GM12878 (cell line): Measurements from ENCODE around the gene CMSS1. TPM values are rescaled to one million over a fixed set of nuclear protein-coding genes. Genes with fewer than 3 reads are reported as not detected.

Experiments used
- ATAC-seq: fragments of 200-7000 bp; cut with Tn5 transposase; 3 replicates; pipeline ENCODE4 v1.9.1; 2020; ENCODE audit warnings: mild to moderate bottlenecking, moderate library complexity
- BruUV-seq: library from RNA; stranded (reverse); fragments of 400-500 nt; replicated peaks from 2 replicates; lab custom pipeline; 2021; lab: Mats Ljungman, UMichigan
- CTCF ChIA-PET: fragments of 300-600 bp; sonication (Branson Sonifier 250); formaldehyde crosslinking; extraction: SDS; loops from one replicate; lab custom pipeline; 2021; ENCODE audit warnings: inconsistent platforms; lab: Yijun Ruan, JAX
- POLR2A ChIA-PET: fragments of 350-600 bp; formaldehyde crosslinking; extraction: SDS; loops from one replicate; lab custom pipeline; 2021; ENCODE audit warnings: inconsistent platforms; lab: Charles Lee
- RAD21 ChIA-PET: fragments of 300-600 bp; sonication (Branson Sonifier 250); formaldehyde crosslinking; loops from one replicate; lab custom pipeline; 2023; ENCODE audit warnings: antibody characterized with exemption; ENCODE audit not compliant: unreplicated experiment; lab: Charles Lee
- SMC1A ChIA-PET: fragments of 300-600 bp; sonication (Branson Sonifier 250); formaldehyde crosslinking; loops from one replicate; lab custom pipeline; 2023; ENCODE audit not compliant: unreplicated experiment, uncharacterized antibody; lab: Charles Lee
- DNase-seq: peaks from one replicate; pipeline ENCODE4 v3.0.0-alpha.2; 2011; ENCODE audit warnings: low read depth, low spot score
- FAIRE-seq: peaks from 3 replicates; lab custom pipeline; 2011; peaks lifted over from hg19 to GRCh38; lab: Jason Lieb, UNC
- H2AFZ ChIP-seq: 2 replicates; pipeline ENCODE4 v1.6.0; 2011; ENCODE audit warnings: low read depth, low read length, control low read depth; ENCODE audit not compliant: control insufficient read depth
- H3K27ac ChIP-seq: 2 replicates; pipeline ENCODE4 v1.5.1; 2011; ENCODE audit warnings: control low read depth; ENCODE audit not compliant: control insufficient read depth, insufficient read depth
- H3K27me3 ChIP-seq, 2 experiments: replicated peaks in 1 of 2; 2 replicates each; pipeline versions ENCODE4 v1.6.0 to v1.6.1; 2011; ENCODE audit warnings: low read length in 1 of 2; ENCODE audit not compliant: control insufficient read depth in 2 of 2, insufficient read depth in 2 of 2
- H3K36me3 ChIP-seq, 2 experiments: 2 replicates each; pipeline ENCODE4 v1.5.1; 2011; ENCODE audit warnings: low read length in 1 of 2; ENCODE audit not compliant: control insufficient read depth in 2 of 2, insufficient read depth in 2 of 2
- H3K4me1 ChIP-seq: 2 replicates; pipeline ENCODE4 v1.6.1; 2011; ENCODE audit warnings: mild to moderate bottlenecking, low read length, moderate library complexity, mixed read lengths; ENCODE audit not compliant: control insufficient read depth, insufficient read depth
- H3K4me2 ChIP-seq: 2 replicates; pipeline ENCODE4 v1.6.0; 2011; ENCODE audit warnings: control low read depth; ENCODE audit not compliant: control insufficient read depth, insufficient read depth
- H3K4me3 ChIP-seq: fragments of 200-600 bp; sonication (generic); 2 replicates; pipeline ENCODE4 v1.5.1; 2016
- H3K79me2 ChIP-seq: 2 replicates; pipeline ENCODE4 v1.6.0; 2011; ENCODE audit warnings: low read length; ENCODE audit not compliant: control insufficient read depth, insufficient read depth
- H3K9ac ChIP-seq: 2 replicates; pipeline ENCODE4 v1.8.0; 2011; ENCODE audit warnings: low read length, control low read depth, mixed read lengths; ENCODE audit not compliant: control insufficient read depth, insufficient read depth
- H3K9me3 ChIP-seq: replicated peaks from 3 replicates; pipeline ENCODE4 v1.5.1; 2011; ENCODE audit warnings: mild to moderate bottlenecking, low read length; ENCODE audit not compliant: control insufficient read depth, insufficient read depth
- H4K20me1 ChIP-seq: 2 replicates; pipeline ENCODE4 v1.6.0; 2011; ENCODE audit not compliant: control insufficient read depth, insufficient read depth
- BHLHE40 ChIP-seq, 2 experiments: fragments of 450-650 bp in 1 of 2; IDR thresholded peaks; 2 replicates each; pipeline ENCODE4 v1.6.1; 2011 to 2017; ENCODE audit warnings: low read depth in 2 of 2, borderline replicate concordance in 1 of 2, improper control_type of control experiment in 1 of 2, low read length in 1 of 2, mild to moderate bottlenecking in 1 of 2
- MTA2 ChIP-seq: fragments of 450-650 bp; IDR thresholded peaks from 2 replicates; pipeline ENCODE4 v1.6.1; 2016; ENCODE audit warnings: low read depth, mild to moderate bottlenecking, moderate library complexity
- NR2C1 ChIP-seq: fragments of 450-650 bp; IDR thresholded peaks from 2 replicates; pipeline ENCODE4 v1.6.1; 2017; ENCODE audit warnings: antibody characterized with exemption, mild to moderate bottlenecking, moderate library complexity
- SUPT20H ChIP-seq: IDR thresholded peaks from 2 replicates; pipeline ENCODE4 v1.6.1; 2011; ENCODE audit warnings: low read depth, mild to moderate bottlenecking, low read length, moderate library complexity, borderline replicate concordance; ENCODE audit not compliant: control insufficient read depth
- ZNF217 ChIP-seq: fragments of 450-650 bp; IDR thresholded peaks from 2 replicates; pipeline ENCODE4 v1.6.1; 2017; ENCODE audit warnings: antibody characterized with exemption, mild to moderate bottlenecking
- ZZZ3 ChIP-seq: IDR thresholded peaks from 2 replicates; pipeline ENCODE4 v1.6.1; 2011; ENCODE audit warnings: low read depth; ENCODE audit not compliant: control insufficient read depth, insufficient read length
- WGBS: methylation state at CpG from one replicate; pipeline ENCODE4 v1.1.6; 2016; ENCODE audit warnings: low lambda C conversion rate; ENCODE audit not compliant: insufficient replicate concordance, insufficient coverage; ENCODE audit errors: missing lambda C conversion rate; 5-methylcytosine and 5-hydroxymethylcytosine counted together
- in situ Hi-C: fragments of 300-500 bp; cut with MboI; formaldehyde crosslinking; loops from 9 replicates; pipeline ENCODE4 v1.14.3; 2018; ENCODE audit warnings: mixed read lengths
- intact Hi-C: fragments of 100-400 bp; cut with micrococcal nuclease; formaldehyde crosslinking; loops from one replicate; pipeline ENCODE4 v1.14.2; 2022; ENCODE audit not compliant: unreplicated experiment
- polyA plus RNA-seq, 11 experiments: library from polyadenylated mRNA; depleted of rRNA in 4 of 11; unstranded in 6 of 11; stranded (reverse) in 5 of 11; fragments of >200 nt; fragmentation: Nextera tagmentation in 4 of 11; fragmentation: Illumina TruSeq in 1 of 11; extraction: Ambion mirVana in 4 of 11; extraction: Trizol in 1 of 11; gene quantifications; 1 replicate in 1 of 11; 2 replicates in 10 of 11; pipeline versions ENCODE4 v1.2.1 to v1.2.3, GENCODE V29; 2011 to 2016; ENCODE audit warnings: inconsistent platforms in 2 of 11, missing spikeins in 2 of 11, low read depth in 1 of 11
- total RNA-seq, 4 experiments: library from RNA; depleted of rRNA in 3 of 4; stranded (reverse); fragments of >200 nt in 3 of 4; fragmentation: Illumina TruSeq in 1 of 4; extraction: Trizol in 1 of 4; gene quantifications; 2 replicates each; pipeline versions ENCODE4 v1.2.1 to v1.2.3, GENCODE V29; 2013 to 2021

The CMSS1 gene
- total and polyA plus RNA-seq, 10 of the 15 experiments (the other 5 are each of a cell fraction or from before 2014, with no cell fraction given), result 31.0 to 118 (median 70.1) TPM

GRCh38 chr3:99834211-99834957 lies 16.7 kb downstream of the CMSS1 start:
- in situ Hi-C loops (loop anchor here (10.0 kb wide), 1 partner anchor 760 kb away; no protein-coding TSS in a partner anchor), intact Hi-C loops (loop anchor here (5.0 kb wide), 2 partner anchors 623 to 758 kb away; no protein-coding TSS in a partner anchor)
- DNase-seq (no peak), ATAC-seq (no peak), FAIRE-seq (no peak)
- no peaks in the 10 kb centered on the region for H3K27me3 ChIP-seq
- ChIA-PET POLR2A (interaction anchor here (1.0 kb wide), 1 partner anchor 9 kb away, joined by 3 read pairs; no protein-coding TSS in a partner anchor), SMC1A (interaction anchor here (0.7 to 6.0 kb wide), 8 partner anchors 9 to 757 kb away, joined by 3 to 41 read pairs (median 4); partner anchors contain the start of genes CMSS1 and TBC1D23), CTCF (interaction anchor here (0.7 to 6.3 kb wide), 14 partner anchors 10 to 811 kb away, joined by 3 to 73 read pairs (median 4); no protein-coding TSS in a partner anchor)
- H3K9ac ChIP-seq, result no peak overlapping the region
- BruUV-seq, result no TSS peak
- no peak overlapping the region for H2AFZ ChIP-seq
- 44% methylated on average over 2 of the region's 2 CpGs for WGBS
- no peak overlapping the region for H3K4me3 ChIP-seq
- H3K79me2 ChIP-seq, result no peaks in the 10 kb centered on the region; the same call in 1 of the 2 replicates
- H3K27ac ChIP-seq, result no peak overlapping the region
- no peak overlapping the region for H3K4me2 ChIP-seq
- H4K20me1 ChIP-seq, result no peaks in the 10 kb centered on the region
- H3K36me3 ChIP-seq, result no peaks in the 10 kb centered on the region
- peaks cover 4% of the 10 kb centered on the region; the same call in 1 of the 2 replicates for H3K4me1 ChIP-seq
- TF ChIP-seq MTA2, result no peak
- TF ChIP-seq, all 136 proteins: peak for 0
- H3K9me3 ChIP-seq, result no peaks in the 10 kb centered on the region
- RAD21 ChIA-PET, result interaction anchor here (0.8 to 4.4 kb wide), 7 partner anchors 9 to 628 kb away, joined by 3 to 63 read pairs (median 3); no protein-coding TSS in a partner anchor

- no TSS peak for BruUV-seq
- H4K20me1 ChIP-seq, result no peaks in the 10 kb centered on the region
- TF ChIP-seq BHLHE40 (IDR thresholded peaks at IDR 0.05; ENCODE audit: borderline replicate concordance in 1 of 2, low read depth in 2 of 2, low read length in 1 of 2) (no peak), NR2C1 (no peak), ZZZ3 (no peak), SUPT20H (no peak), ZNF217 (no peak)
- SMC1A ChIA-PET, result interaction anchor here (0.6 to 1.9 kb wide), 2 partner anchors 418 to 646 kb away, joined by 3 to 7 read pairs; no protein-coding TSS in a partner anchor
- no peak overlapping the region for H3K9ac ChIP-seq
- FAIRE-seq (peak; percentile 35), DNase-seq (no peak), ATAC-seq (no peak)
- no peaks in the 10 kb centered on the region for H3K36me3 ChIP-seq
- no peak overlapping the region for H3K27ac ChIP-seq
- no peak overlapping the region for H3K4me2 ChIP-seq
- H3K9me3 ChIP-seq, result no peaks in the 10 kb centered on the region
- no peaks in the 10 kb centered on the region for H3K27me3 ChIP-seq
- CTCF ChIA-PET, result interaction anchor here (0.6 to 3.4 kb wide), 4 partner anchors 37 to 1005 kb away, joined by 3 to 16 read pairs (median 4); no protein-coding TSS in a partner anchor
- H2AFZ ChIP-seq, result no peak overlapping the region
- intact Hi-C loops, result no loop called here
- 78% methylated on average over 3 of the region's 3 CpGs for WGBS
- RAD21 ChIA-PET, result interaction anchor here (1.8 kb wide), 1 partner anchor 417 kb away, joined by 10 read pairs; no protein-coding TSS in a partner anchor
- H3K4me1 ChIP-seq, result peaks cover 4% of the 10 kb centered on the region; the same call in 1 of the 2 replicates
- in situ Hi-C loops, result loop anchor here (5.0 to 10.0 kb wide), 3 partner anchors 231 to 758 kb away; no protein-coding TSS in a partner anchor
- no peaks in the 10 kb centered on the region; the same call in 1 of the 2 replicates for H3K79me2 ChIP-seq
- POLR2A ChIA-PET, result interaction anchor here (0.6 to 0.7 kb wide), 2 partner anchors 45 to 826 kb away, joined by 3 read pairs; no protein-coding TSS in a partner anchor
- H3K4me3 ChIP-seq, result no peak overlapping the region
These were observed 19.0 kb downstream of the CMSS1 start for GRCh38 chr3:99836681-99837080.
